Neural cell (in vitro differentiated cells): ENCODE measurements around the gene COLQ. TPM values are rescaled to one million over a fixed set of nuclear protein-coding genes. Genes with fewer than 3 reads are reported as not detected.

Source experiments
- H2AFZ ChIP-seq: fragments of 200-600, 300-800 bp; sonication (generic), shearing (Covaris generic); 2 replicates; pipeline ENCODE4 v1.6.0; 2014; ENCODE audit warnings: low read depth, mild to moderate bottlenecking, antibody characterized with exemption, low read length, moderate library complexity
- H3F3A ChIP-seq: fragments of 200-600 bp; shearing (Covaris generic); 2 replicates; pipeline ENCODE4 v1.6.1; 2016; ENCODE audit warnings: mild to moderate bottlenecking, moderate library complexity, mixed read lengths, antibody characterized with exemption, low read length; ENCODE audit not compliant: insufficient read depth, poor library complexity, severe bottlenecking
- H3K27ac ChIP-seq: fragments of 200-600, 300-800 bp; sonication (generic), shearing (Covaris generic); 2 replicates; pipeline ENCODE4 v1.5.1; 2014; ENCODE audit warnings: mild to moderate bottlenecking, low read length, moderate library complexity
- H3K27me3 ChIP-seq: fragments of 300-800, 200-600 bp; sonication (generic), shearing (Covaris generic); 2 replicates; pipeline ENCODE4 v1.6.0; 2014; ENCODE audit warnings: mild to moderate bottlenecking, low read depth, low read length, moderate library complexity; ENCODE audit not compliant: insufficient read depth
- H3K36me3 ChIP-seq: fragments of 300-800, 200-600 bp; sonication (generic), shearing (Covaris generic); 2 replicates; pipeline ENCODE4 v1.5.1; 2014; ENCODE audit warnings: mild to moderate bottlenecking, antibody characterized with exemption, low read length, moderate library complexity; ENCODE audit not compliant: insufficient read depth
- H3K4me2 ChIP-seq: fragments of 300-800, 200-600 bp; sonication (generic), shearing (Covaris generic); 2 replicates; pipeline ENCODE4 v1.6.0; 2014; ENCODE audit warnings: mild to moderate bottlenecking, low read length
- H3K4me3 ChIP-seq: fragments of 300-800, 200-600 bp; sonication (generic), shearing (Covaris generic); 2 replicates; pipeline ENCODE4 v1.5.1; 2014; ENCODE audit warnings: mild to moderate bottlenecking, low read length, moderate library complexity
- H3K79me2 ChIP-seq: fragments of 200-600 bp; shearing (Covaris generic); replicated peaks from 2 replicates; pipeline ENCODE4 v1.6.0; 2014; ENCODE audit warnings: mild to moderate bottlenecking, low read length, moderate library complexity; ENCODE audit not compliant: insufficient read depth
- H3K9ac ChIP-seq: fragments of 300-800, 200-600 bp; sonication (generic), shearing (Covaris generic); 2 replicates; pipeline ENCODE4 v1.6.1; 2016; ENCODE audit warnings: mild to moderate bottlenecking, low read length, mixed read lengths
- H3K9me2 ChIP-seq: fragments of 200-600 bp; shearing (Covaris generic); 2 replicates; pipeline ENCODE4 v1.6.1; 2016; ENCODE audit warnings: mild to moderate bottlenecking, low read length, mixed read lengths; ENCODE audit not compliant: insufficient read depth
- H3K9me3 ChIP-seq: fragments of 200-600, 300-800 bp; sonication (generic), shearing (Covaris generic); 2 replicates; pipeline ENCODE4 v1.6.1; 2016; ENCODE audit warnings: mild to moderate bottlenecking, mixed run types, low read length, moderate library complexity, mixed read lengths
- H4K20me1 ChIP-seq: fragments of 200-600 bp; shearing (Covaris generic); 2 replicates; pipeline ENCODE4 v1.6.1; 2016; ENCODE audit warnings: mild to moderate bottlenecking, mixed run types; ENCODE audit not compliant: insufficient read depth
- EP300 ChIP-seq: fragments of 450-650 bp; conservative IDR thresholded peaks from 2 replicates; pipeline ENCODE4 v1.6.1; 2014; ENCODE audit warnings: antibody characterized with exemption, mild to moderate bottlenecking, moderate library complexity; ENCODE audit not compliant: poor library complexity, severe bottlenecking
- EZH2 ChIP-seq: fragments of 200-600, 300-800 bp; shearing (Covaris generic), sonication (generic); IDR thresholded peaks from 2 replicates; pipeline ENCODE4 v1.6.1; 2014; ENCODE audit warnings: antibody characterized with exemption, low read length, borderline replicate concordance, mild to moderate bottlenecking; ENCODE audit not compliant: insufficient read depth, poor library complexity, severe bottlenecking
- MXI1 ChIP-seq: fragments of 450-650 bp; conservative IDR thresholded peaks from 2 replicates; pipeline ENCODE4 v1.6.1; 2014; ENCODE audit warnings: antibody characterized with exemption, mild to moderate bottlenecking; ENCODE audit not compliant: poor library complexity, severe bottlenecking
- POLR2AphosphoS5 ChIP-seq: IDR thresholded peaks from 2 replicates; pipeline ENCODE4 v1.6.1; 2012
- RAD21 ChIP-seq: fragments of 450-650 bp; conservative IDR thresholded peaks from 2 replicates; pipeline ENCODE4 v1.6.1; 2014; ENCODE audit warnings: antibody characterized with exemption, mild to moderate bottlenecking, moderate library complexity
- SMC3 ChIP-seq: fragments of 450-650 bp; conservative IDR thresholded peaks from 2 replicates; pipeline ENCODE4 v1.6.1; 2014; ENCODE audit warnings: antibody characterized with exemption, mild to moderate bottlenecking, moderate library complexity; ENCODE audit not compliant: poor library complexity
- TAF1 ChIP-seq: IDR thresholded peaks from 2 replicates; pipeline ENCODE4 v1.6.1; 2012; ENCODE audit warnings: low read depth
- polyA plus RNA-seq: library from polyadenylated mRNA; depleted of rRNA; stranded (reverse); fragments of >200 nt; gene quantifications from 2 replicates; pipeline ENCODE4 v1.2.3, GENCODE V29; 2014
- TF ChIP-seq, protein P1 (sequence below): fragments of 450-650 bp; IDR thresholded peaks from 2 replicates; pipeline ENCODE4 v1.5.1; 2014; ENCODE audit warnings: antibody characterized with exemption, mild to moderate bottlenecking, moderate library complexity; ENCODE audit not compliant: poor library complexity, severe bottlenecking
- TF ChIP-seq, protein P2 (sequence below): IDR thresholded peaks from 2 replicates; pipeline ENCODE4 v1.6.1; 2012; ENCODE audit warnings: borderline replicate concordance

The COLQ gene
- polyA plus RNA-seq, 1 donor from 2014 or later: 9.5 TPM

DNA sequence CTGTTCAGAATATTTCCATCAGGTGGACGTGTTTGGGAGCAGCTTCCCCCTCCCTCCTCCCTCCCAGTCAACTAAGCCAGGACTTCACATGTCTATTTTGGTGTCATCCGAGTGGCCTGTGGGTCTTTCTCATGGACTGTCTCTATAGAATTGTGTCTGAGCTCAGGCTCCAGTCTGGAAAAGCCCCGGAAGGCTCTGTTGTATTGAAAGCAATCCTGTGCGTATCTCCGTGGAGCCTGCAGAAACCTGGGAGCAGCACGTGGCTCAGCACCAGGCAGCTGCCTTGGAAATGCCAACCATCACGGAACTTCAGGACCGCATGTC lies 25.2 kb downstream of the COLQ start:
- Histone ChIP-seq H3K27me3 (no peaks in the 10 kb centered on the region), H3K9me3 (no peaks in the 10 kb centered on the region), H3K9ac (no peak overlapping the region), H3K79me2 (no peaks in the 10 kb centered on the region), H3K4me2 (no peak overlapping the region), H3K36me3 (no peaks in the 10 kb centered on the region), H3F3A (no peaks in the 10 kb centered on the region), H3K27ac (no peak overlapping the region), H3K4me3 (no peak overlapping the region), H4K20me1 (no peaks in the 10 kb centered on the region), H3K9me2 (no peaks in the 10 kb centered on the region), H2AFZ (no peak overlapping the region)
- TF ChIP-seq MXI1: no peak
- no peak for TF ChIP-seq EZH2
- TF ChIP-seq SMC3: no peak
- TF ChIP-seq RAD21: no peak
- no peak for TF ChIP-seq EP300
- TF ChIP-seq, protein P1, sequence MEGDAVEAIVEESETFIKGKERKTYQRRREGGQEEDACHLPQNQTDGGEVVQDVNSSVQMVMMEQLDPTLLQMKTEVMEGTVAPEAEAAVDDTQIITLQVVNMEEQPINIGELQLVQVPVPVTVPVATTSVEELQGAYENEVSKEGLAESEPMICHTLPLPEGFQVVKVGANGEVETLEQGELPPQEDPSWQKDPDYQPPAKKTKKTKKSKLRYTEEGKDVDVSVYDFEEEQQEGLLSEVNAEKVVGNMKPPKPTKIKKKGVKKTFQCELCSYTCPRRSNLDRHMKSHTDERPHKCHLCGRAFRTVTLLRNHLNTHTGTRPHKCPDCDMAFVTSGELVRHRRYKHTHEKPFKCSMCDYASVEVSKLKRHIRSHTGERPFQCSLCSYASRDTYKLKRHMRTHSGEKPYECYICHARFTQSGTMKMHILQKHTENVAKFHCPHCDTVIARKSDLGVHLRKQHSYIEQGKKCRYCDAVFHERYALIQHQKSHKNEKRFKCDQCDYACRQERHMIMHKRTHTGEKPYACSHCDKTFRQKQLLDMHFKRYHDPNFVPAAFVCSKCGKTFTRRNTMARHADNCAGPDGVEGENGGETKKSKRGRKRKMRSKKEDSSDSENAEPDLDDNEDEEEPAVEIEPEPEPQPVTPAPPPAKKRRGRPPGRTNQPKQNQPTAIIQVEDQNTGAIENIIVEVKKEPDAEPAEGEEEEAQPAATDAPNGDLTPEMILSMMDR: no peak
- TF ChIP-seq, protein P2, sequence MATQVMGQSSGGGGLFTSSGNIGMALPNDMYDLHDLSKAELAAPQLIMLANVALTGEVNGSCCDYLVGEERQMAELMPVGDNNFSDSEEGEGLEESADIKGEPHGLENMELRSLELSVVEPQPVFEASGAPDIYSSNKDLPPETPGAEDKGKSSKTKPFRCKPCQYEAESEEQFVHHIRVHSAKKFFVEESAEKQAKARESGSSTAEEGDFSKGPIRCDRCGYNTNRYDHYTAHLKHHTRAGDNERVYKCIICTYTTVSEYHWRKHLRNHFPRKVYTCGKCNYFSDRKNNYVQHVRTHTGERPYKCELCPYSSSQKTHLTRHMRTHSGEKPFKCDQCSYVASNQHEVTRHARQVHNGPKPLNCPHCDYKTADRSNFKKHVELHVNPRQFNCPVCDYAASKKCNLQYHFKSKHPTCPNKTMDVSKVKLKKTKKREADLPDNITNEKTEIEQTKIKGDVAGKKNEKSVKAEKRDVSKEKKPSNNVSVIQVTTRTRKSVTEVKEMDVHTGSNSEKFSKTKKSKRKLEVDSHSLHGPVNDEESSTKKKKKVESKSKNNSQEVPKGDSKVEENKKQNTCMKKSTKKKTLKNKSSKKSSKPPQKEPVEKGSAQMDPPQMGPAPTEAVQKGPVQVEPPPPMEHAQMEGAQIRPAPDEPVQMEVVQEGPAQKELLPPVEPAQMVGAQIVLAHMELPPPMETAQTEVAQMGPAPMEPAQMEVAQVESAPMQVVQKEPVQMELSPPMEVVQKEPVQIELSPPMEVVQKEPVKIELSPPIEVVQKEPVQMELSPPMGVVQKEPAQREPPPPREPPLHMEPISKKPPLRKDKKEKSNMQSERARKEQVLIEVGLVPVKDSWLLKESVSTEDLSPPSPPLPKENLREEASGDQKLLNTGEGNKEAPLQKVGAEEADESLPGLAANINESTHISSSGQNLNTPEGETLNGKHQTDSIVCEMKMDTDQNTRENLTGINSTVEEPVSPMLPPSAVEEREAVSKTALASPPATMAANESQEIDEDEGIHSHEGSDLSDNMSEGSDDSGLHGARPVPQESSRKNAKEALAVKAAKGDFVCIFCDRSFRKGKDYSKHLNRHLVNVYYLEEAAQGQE: no peak
- TF ChIP-seq POLR2AphosphoS5: no peak
- TF ChIP-seq TAF1: no peak

DNA sequence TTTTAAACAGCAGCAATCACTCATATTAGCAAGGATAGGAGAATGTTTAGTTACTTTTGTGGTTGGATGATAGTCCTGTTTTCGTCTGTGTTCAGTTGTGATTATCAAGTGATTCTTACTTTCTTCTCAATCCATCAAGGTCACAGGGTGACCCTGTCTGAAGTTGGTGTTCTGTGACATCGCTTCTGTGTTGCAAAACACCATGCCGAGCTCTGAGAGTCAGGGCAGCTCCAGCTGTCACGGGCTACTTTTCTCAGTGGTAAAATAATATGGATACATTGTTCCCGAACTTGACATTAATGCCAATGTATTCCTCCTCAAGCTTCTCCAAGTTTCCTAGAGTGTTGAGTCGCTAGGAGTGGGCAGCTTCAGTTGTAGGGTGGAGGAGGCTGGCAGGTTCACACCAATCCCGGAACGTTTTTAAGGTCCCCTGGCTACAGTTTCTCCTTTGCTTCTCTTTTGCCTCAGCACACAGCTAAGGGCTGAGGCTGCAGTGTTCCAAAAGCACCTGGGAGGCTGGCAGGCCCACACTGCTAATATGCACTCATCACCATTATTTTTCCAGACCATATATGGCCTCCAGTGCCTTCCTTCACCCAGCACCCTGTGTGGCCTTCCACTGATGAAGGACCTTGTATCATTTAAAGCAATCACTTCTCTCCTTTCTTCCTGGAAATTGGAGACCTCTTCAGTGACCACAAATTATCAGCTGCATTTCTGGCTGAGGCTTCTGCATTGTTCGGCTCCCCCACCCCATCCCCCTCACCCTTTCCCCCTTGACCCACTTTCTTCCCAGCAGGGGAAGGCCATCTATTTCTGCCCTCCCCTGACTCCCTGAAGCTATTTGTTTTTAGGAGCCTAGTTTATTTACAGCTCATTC lies 25.8 kb downstream of the COLQ start:
- no peak for TF ChIP-seq EP300
- TF ChIP-seq, protein P2: no peak
- TF ChIP-seq TAF1: no peak
- no peak for TF ChIP-seq RAD21
- TF ChIP-seq, protein P1: no peak
- TF ChIP-seq SMC3: no peak
- no peak for TF ChIP-seq POLR2AphosphoS5
- no peak for TF ChIP-seq EZH2
- TF ChIP-seq MXI1: no peak
- Histone ChIP-seq H3K79me2 (no peaks in the 10 kb centered on the region), H3K9ac (no peak overlapping the region), H3K36me3 (no peaks in the 10 kb centered on the region), H3K27ac (no peak overlapping the region), H3K4me2 (no peak overlapping the region), H3K9me3 (no peaks in the 10 kb centered on the region), H2AFZ (no peak overlapping the region), H3K9me2 (no peaks in the 10 kb centered on the region), H4K20me1 (no peaks in the 10 kb centered on the region), H3F3A (no peaks in the 10 kb centered on the region), H3K4me3 (no peak overlapping the region), H3K27me3 (no peaks in the 10 kb centered on the region)
